Measurements from ENCODE around the gene MICALL1.

DNA sequence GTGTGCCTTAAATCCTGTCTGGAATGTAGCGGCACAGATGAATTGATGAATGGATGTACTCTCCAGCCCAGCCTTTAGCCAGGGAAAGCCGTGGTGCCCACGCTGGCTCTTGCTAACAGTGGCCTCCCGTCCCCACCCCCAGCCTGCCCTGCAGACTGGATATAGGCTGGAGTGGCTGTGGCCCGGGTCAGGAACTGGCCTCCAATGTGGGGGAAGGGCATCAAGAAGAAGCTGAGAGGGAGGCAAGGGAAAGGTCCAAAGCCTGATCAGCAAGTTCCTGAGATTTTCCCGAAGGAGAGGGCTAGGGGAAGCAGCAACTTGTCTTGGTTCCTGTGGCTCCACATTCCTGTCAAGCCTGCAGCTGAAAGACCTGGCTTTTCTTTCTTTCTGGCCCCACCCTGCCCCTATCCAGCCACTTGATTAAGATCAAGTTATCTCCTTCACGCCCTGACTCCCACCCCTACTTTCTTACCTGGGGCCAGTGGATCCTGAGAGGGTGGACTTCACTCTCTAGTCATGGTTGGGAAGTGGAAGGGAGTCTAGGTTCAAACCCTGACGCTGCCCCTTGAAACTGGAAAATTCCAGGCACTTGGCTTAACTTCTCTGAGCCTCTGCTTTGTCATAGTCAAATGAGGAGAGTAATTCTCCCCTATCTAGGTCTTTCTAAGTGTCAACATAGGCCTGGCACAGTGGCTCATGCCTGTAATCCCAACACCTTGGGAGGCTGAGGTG lies 11.0 kb upstream of the MICALL1 start:
- TF ChIP-seq SPI1 (IDR thresholded peaks at IDR 0.05; ENCODE audit: borderline replicate concordance, low read depth), result no peak
- TF ChIP-seq CTCF (IDR thresholded peaks at IDR 0.05; ENCODE audit: insufficient read depth, low read length), result no peak
- TF ChIP-seq, protein P1, sequence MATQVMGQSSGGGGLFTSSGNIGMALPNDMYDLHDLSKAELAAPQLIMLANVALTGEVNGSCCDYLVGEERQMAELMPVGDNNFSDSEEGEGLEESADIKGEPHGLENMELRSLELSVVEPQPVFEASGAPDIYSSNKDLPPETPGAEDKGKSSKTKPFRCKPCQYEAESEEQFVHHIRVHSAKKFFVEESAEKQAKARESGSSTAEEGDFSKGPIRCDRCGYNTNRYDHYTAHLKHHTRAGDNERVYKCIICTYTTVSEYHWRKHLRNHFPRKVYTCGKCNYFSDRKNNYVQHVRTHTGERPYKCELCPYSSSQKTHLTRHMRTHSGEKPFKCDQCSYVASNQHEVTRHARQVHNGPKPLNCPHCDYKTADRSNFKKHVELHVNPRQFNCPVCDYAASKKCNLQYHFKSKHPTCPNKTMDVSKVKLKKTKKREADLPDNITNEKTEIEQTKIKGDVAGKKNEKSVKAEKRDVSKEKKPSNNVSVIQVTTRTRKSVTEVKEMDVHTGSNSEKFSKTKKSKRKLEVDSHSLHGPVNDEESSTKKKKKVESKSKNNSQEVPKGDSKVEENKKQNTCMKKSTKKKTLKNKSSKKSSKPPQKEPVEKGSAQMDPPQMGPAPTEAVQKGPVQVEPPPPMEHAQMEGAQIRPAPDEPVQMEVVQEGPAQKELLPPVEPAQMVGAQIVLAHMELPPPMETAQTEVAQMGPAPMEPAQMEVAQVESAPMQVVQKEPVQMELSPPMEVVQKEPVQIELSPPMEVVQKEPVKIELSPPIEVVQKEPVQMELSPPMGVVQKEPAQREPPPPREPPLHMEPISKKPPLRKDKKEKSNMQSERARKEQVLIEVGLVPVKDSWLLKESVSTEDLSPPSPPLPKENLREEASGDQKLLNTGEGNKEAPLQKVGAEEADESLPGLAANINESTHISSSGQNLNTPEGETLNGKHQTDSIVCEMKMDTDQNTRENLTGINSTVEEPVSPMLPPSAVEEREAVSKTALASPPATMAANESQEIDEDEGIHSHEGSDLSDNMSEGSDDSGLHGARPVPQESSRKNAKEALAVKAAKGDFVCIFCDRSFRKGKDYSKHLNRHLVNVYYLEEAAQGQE (IDR thresholded peaks at IDR 0.05; ENCODE audit: insufficient replicate concordance, low read depth), result no peak

Data from HL-60 (cell line).